ENCODE data around the gene CLINT1.
"Not testable (repeated sequence)": the region's sequence is repeated elsewhere in the genome, so short reads cannot be mapped to it uniquely, and the experiment has no call there.

The CLINT1 gene

GRCh38 chr5:157860898-157861890 is 2.2 kb upstream of the CLINT1 start:
- DNase-seq, result no peak

- no peak for DNase-seq
These were observed 256 bp upstream of the CLINT1 start for GRCh38 chr5:157859227-157859575.

GRCh38 chr5:157857816-157858526 is 974 bp downstream of the CLINT1 start:
- DNase-seq, result no peak

- DNase-seq, result no peak
These were observed 3.4 kb downstream of the CLINT1 start for GRCh38 chr5:157855404-157855994.

- DNase-seq, result not testable (repeated sequence)
These were observed 5.6 kb downstream of the CLINT1 start for GRCh38 chr5:157853365-157853764.

- no peak for DNase-seq
These were observed 12.9 kb downstream of the CLINT1 start for GRCh38 chr5:157845914-157846598.

GRCh38 chr5:157842787-157843186 is 16.2 kb downstream of the CLINT1 start:
- no peak for DNase-seq

- DNase-seq, result no peak
These were observed 16.8 kb downstream of the CLINT1 start for GRCh38 chr5:157842185-157842584.

- no peak for DNase-seq
These were observed 19.7 kb downstream of the CLINT1 start for GRCh38 chr5:157839157-157839795.

GRCh38 chr5:157836121-157836753 is 22.7 kb downstream of the CLINT1 start:
- no peak for DNase-seq

GRCh38 chr5:157835041-157835440 is 23.9 kb downstream of the CLINT1 start:
- no peak for DNase-seq

GRCh38 chr5:157828944-157829639 is 29.9 kb downstream of the CLINT1 start:
- no peak for DNase-seq

GRCh38 chr5:157828105-157828943 is 30.6 kb downstream of the CLINT1 start:
- no peak for DNase-seq

GRCh38 chr5:157827423-157827822 is 31.5 kb downstream of the CLINT1 start:
- DNase-seq, result no peak

GRCh38 chr5:157823655-157824054 is 35.3 kb downstream of the CLINT1 start:
- DNase-seq, result no peak

- DNase-seq, result no peak
These were observed 36.9 kb downstream of the CLINT1 start for GRCh38 chr5:157821822-157822622.

- no peak for DNase-seq
These were observed 37.5 kb downstream of the CLINT1 start for GRCh38 chr5:157821405-157821804.

GRCh38 chr5:157820593-157821252 is 38.2 kb downstream of the CLINT1 start:
- no peak for DNase-seq
